Measurements from ENCODE around the gene ITCH.

DNA sequence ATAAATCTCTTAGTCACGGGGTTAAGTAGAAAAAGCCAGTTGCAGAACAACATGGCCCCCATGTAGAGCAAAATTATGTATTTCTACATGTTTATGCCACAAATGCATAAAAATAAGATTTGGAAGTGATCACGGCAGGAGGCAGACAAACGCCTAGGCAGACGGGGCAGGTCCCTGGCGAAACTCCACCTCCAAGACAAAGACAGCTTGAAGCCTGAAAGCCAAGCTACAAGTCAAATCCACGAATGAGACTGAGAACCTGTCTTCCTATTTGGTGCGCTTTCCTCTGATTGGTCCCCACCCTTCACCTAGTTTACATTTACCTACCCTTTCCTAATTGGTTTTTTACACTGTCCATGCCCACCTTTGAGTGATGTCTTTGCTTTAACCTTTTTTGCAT is 31.2 kb upstream of the ITCH start:
- TF ChIP-seq, protein P1, sequence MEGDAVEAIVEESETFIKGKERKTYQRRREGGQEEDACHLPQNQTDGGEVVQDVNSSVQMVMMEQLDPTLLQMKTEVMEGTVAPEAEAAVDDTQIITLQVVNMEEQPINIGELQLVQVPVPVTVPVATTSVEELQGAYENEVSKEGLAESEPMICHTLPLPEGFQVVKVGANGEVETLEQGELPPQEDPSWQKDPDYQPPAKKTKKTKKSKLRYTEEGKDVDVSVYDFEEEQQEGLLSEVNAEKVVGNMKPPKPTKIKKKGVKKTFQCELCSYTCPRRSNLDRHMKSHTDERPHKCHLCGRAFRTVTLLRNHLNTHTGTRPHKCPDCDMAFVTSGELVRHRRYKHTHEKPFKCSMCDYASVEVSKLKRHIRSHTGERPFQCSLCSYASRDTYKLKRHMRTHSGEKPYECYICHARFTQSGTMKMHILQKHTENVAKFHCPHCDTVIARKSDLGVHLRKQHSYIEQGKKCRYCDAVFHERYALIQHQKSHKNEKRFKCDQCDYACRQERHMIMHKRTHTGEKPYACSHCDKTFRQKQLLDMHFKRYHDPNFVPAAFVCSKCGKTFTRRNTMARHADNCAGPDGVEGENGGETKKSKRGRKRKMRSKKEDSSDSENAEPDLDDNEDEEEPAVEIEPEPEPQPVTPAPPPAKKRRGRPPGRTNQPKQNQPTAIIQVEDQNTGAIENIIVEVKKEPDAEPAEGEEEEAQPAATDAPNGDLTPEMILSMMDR (IDR thresholded peaks at IDR 0.05; ENCODE audit: low read depth, low read length), result no peak
- TF ChIP-seq EZH2phosphoT487 (IDR thresholded peaks at IDR 0.05; ENCODE audit: low read depth), result no peak
